Measurements from ENCODE around the gene SAMSN1.

GRCh38 chr21:14551741-14552140, 5.6 kb upstream of the SAMSN1 start:
- TF ChIP-seq, protein P1, sequence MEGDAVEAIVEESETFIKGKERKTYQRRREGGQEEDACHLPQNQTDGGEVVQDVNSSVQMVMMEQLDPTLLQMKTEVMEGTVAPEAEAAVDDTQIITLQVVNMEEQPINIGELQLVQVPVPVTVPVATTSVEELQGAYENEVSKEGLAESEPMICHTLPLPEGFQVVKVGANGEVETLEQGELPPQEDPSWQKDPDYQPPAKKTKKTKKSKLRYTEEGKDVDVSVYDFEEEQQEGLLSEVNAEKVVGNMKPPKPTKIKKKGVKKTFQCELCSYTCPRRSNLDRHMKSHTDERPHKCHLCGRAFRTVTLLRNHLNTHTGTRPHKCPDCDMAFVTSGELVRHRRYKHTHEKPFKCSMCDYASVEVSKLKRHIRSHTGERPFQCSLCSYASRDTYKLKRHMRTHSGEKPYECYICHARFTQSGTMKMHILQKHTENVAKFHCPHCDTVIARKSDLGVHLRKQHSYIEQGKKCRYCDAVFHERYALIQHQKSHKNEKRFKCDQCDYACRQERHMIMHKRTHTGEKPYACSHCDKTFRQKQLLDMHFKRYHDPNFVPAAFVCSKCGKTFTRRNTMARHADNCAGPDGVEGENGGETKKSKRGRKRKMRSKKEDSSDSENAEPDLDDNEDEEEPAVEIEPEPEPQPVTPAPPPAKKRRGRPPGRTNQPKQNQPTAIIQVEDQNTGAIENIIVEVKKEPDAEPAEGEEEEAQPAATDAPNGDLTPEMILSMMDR (conservative IDR thresholded peaks at IDR 0.05; ENCODE audit: low read depth in 2 of 2): no peak
- no peak for TF ChIP-seq POLR2AphosphoS5 (IDR thresholded peaks at IDR 0.05; ENCODE audit: low read depth)
- TF ChIP-seq JUNB (IDR thresholded peaks at IDR 0.05; ENCODE audit: unreplicated experiment): no peak
